GM21381 (cell line): ENCODE measurements around the gene ZNF322.
A peak's percentile ranks its signal among the peaks of the same experiment; 100 is the strongest.
"Not testable (repeated sequence)": the region's sequence is repeated elsewhere in the genome, so short reads cannot be mapped to it uniquely, and the experiment has no call there.

Experiments used
- ATAC-seq: cut with Tn5 transposase; IDR thresholded peaks from one replicate; pipeline ENCODE4 v1.9.1; 2021; ENCODE audit warnings: mild to moderate bottlenecking, moderate library complexity; ENCODE audit not compliant: unreplicated experiment

ZNF322 gene, protein sequence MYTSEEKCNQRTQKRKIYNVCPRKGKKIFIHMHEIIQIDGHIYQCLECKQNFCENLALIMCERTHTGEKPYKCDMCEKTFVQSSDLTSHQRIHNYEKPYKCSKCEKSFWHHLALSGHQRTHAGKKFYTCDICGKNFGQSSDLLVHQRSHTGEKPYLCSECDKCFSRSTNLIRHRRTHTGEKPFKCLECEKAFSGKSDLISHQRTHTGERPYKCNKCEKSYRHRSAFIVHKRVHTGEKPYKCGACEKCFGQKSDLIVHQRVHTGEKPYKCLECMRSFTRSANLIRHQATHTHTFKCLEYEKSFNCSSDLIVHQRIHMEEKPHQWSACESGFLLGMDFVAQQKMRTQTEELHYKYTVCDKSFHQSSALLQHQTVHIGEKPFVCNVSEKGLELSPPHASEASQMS

DNA sequence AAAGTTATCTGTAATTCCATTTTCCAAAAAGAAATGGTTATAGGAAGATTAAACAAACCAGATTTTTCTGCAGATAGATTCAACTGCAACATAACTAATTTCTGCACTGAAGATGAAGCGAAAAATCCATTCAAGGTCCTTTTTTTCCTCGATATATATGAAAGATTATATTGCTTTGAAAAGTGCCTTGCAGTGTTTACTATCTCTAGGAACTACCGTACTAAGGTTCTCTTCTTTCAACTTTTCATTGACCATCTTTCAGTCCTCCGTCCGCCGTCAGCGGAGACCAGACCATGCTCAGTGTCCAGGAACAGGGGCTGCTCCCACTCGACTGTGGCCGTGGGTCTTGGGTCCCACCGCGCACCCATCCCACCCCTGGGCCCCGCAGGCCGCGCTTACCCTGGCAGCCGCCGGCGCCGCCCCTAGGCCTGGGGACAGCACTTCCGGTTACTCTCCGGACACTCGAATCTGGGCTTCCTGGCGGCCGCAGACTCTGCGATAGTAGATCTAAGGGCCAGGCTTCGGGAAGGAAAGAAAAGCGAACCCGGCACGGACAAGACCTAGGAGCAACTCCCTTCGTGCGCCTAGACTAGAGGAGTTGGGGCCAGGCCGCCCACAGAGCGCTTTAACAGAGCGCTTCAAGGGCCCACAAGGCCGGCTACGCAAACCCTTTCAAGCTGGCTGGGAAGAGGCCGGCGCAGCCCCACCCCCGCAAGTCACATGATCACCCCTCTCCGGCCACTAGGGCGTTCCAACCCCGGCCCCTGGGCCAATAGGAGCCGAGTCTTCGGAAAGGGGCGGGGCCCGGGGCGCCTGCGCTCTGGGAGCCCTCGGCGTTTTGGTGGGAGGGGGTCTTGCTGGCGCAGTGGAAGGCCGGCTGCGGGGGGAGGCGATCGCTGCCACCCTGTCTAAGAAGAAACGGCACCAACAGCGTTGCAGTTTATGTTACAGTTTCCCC lies at the start of gene ZNF322:
Gene ZNF322 (minus strand): TSS at position 705 of the 958 bp plus-strand sequence. CDS start 21,193 bp downstream, outside the sequence.
- ATAC-seq: peak; percentile 97

DNA sequence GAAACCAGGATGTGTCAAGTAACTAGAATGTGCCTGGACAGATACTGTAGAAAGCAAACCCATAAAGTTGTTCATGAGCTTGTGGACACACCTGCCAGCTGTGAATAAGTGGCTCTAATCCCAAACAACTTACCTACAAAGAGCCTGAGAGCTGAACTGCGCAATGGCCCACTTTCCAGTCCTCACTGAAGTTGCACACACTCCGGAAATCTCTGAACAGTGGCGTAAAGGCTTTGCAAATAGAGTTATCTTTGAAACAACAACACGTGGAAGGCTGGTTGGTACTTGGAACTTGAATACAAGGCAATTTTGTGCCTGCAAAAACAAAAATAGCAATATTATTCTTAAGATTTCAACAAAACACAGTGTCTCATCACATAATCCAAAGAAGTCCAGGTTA lies 46.2 kb upstream of the ZNF322 start:
- not testable (repeated sequence) for ATAC-seq

DNA sequence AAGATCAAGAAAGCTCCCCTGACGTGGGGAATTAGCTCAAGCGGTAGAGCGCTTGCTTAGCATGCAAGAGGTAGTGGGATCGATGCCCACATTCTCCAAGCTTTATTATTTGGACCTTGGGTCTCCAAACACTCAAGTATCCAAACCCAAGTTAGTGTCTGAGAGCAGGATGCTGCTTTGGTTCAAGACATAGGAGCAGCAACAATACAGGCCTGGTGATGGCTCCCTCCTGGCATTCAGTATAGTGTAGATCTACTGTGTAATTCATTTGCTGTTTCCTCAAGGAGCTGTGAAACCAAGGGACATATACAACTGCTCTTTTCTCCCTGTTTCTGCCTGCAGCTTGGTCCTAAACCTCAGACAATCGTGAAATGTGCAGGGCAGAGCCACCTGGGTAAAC lies 45.8 kb upstream of the ZNF322 start:
- not testable (repeated sequence) for ATAC-seq

DNA sequence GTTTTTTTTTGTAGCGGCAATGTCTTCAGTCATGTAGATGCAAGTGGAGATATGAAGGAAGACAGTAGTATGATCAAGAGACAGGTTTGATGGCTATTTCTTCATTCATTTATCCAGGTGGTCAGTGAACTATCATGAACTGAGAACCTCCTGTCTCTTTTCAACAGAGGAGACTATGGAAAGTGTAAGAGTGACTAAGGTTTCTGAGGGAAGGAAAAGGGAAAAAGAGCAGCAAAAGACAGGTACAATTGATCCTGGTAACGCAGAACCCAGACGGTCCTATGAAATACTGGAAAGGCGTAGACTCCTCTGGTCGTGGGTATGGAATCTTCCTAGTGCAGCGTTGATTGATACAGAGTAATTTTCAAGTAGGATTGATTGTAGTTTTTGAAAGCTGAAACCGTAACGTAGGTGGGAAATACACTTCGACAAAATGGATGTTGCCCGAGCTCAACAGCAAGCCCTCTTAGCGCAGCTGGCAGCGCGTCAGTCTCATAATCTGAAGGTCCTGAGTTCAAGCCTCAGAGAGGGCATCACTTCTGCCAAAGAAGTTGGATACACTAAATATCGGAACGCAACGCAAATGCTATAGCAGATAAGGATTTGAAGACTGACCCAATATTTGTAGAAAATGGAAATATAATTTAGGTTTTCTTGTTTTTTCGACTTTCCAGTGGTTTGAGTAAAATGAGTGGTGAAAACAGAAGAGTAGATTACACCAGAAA lies 41.6 kb upstream of the ZNF322 start:
- ATAC-seq: not testable (repeated sequence)

DNA sequence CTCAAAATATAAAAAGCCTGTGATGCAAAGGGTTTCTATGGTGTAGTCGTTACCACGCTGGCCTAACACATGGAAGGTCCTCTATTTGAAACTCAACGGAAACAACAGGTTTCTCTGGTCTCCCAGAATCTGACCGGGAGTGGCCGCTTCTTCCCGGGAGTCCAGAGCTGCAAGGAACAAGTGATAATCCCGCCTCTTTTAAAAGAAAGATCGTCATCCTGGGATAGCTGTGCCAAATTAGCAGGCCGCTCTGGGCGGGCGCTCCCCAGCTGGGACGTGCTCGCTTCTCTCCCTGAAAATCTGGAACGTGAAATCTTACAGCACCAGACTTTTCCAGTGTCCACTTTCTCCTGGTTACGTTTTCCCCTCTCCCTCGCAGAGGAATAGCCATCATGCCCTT lies 38.0 kb upstream of the ZNF322 start:
- not testable (repeated sequence) for ATAC-seq

DNA sequence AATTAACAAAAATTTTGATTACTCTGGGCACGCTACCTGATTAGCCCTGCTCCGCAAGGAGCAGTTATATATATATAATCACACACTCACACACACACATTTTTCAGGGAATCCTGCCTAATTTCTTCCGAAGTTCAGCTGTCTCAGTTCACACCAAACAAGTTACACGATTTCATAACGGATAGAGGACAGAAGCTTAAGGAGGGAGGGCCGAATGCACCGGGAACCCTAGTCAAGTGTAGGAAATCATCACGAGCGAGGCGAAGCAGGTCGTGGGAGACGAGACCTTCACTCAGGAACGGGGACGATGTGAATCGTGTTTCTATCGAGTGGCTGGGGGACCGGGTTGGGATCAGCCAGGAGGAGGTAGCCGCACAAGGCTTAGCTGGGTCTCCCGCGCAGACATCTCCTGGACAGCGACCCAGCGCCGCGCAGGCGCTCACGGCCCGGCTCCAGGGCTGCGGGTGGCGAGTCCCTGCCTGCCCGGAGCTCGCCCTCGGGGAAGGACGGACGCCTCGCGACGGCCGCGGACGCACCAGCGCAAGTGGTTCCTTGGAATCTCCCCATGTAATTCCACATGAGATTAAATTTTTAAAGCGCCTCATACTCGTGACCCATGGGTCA lies 29.9 kb upstream of the ZNF322 start:
- not testable (repeated sequence) for ATAC-seq

DNA sequence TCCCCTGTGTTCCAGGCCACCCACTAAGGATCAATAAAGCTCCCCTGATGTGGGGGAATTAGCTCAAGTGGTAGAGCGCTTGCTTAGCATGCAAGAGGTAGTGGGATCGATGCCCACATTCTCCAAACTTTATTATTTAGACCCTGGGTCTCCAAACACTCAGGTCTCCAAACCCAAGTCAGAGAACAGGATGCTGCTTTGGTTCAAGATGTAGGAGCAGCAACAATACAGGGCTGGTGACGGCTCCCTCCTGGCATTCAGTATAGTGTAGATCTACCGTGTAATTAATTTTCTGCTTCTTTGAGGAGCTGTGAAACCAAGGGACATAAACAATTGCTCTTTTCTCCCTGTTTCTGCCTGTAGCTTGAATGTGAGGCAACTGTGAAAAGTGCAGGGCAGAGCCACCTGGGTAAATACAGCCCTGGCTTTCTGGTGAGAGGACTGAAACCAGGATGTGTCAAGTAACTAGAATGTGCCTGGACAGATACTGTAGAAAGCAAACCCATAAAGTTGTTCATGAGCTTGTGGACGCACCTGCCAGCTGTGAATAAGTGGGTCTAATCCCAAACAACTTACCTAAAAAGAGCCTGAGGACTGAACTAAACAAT lies 23.0 kb upstream of the ZNF322 start:
- not testable (repeated sequence) for ATAC-seq

DNA sequence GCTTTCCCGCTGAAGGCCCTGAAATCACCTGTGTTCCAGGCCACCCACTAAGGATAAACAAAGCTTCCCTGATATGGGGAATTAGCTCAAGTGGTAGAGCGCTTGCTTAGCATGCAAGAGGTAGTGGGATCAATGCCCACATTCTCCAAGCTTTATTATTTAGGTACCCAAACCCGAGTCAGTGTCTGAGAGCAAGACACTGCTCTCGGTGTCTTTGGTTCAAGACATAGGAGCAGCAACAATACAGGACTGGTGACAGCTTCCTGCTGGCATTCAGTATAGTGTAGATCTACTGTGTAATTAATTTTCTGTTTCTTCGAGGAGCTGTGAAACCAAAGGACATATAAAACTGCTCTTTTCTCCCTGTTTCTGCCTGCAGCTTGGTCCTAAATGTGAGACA lies 13.7 kb upstream of the ZNF322 start:
- ATAC-seq: not testable (repeated sequence)

DNA sequence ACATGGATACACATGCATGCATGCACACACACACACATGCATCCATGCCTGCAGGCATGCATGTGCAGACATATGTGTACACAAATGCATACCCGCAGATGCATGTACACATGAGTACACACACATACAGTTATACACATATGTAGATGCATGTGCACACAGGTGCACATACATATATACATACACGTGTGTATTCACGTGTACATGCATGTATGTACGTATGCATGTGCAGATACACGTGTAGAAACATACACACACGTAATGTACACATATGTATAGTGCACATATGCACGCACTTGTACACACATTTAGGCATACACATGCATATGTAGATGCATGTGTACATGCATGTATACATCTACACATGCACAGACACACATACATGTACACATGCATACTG lies 11.0 kb upstream of the ZNF322 start:
- ATAC-seq: not testable (repeated sequence)

DNA sequence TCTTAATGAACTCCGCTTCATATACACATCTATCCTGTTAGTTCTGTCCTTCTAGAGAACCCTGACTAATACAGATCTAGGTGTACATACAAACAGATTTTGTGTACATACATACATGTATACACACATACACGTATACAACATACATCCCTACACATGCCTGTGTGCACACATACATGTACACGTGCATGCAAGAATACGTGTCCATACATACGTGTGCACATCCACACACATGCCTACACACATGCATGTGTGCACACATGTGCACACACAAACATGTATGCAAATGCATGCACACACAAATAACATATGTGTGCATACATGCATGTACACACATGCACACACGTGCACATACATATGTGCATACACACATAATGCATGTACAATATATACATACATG lies 10.5 kb upstream of the ZNF322 start:
- not testable (repeated sequence) for ATAC-seq

DNA sequence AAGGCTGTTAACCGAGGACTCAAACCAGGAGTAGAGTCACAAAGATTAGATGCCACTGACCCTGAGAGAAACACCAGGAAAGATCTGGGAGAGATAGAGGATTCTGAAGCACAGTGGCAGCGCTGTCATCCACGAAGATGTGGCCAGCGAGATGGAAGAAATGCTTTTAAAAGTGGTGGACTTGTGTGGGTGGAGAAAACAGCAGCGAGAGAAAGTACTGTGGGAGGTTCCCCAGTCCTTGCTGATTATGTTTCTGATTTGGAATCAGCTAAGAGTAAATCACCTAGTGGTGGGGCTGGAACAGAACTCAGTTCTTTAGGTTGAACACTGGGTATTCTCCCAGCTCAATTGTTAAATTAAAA lies 435 bp upstream of the ZNF322 start:
- peak; percentile 15 for ATAC-seq

DNA sequence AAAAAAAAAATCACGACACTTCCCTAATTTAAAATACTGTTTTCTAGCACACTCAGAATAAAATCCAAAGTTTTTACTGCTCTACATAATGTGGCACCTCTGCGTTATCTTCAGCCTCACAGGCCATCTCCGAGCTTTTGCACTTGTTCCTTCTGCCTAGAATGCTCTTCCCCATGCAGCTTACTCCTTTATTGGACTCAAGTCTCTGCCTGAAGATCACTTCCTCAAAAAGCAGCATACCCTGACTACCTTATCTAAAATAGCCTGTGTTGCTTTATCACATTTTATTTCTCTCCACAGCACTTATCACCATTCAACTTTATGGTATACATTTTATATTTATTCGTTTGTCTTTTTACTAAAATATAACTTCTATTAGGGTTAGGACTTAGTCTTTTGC lies 2.3 kb downstream of the ZNF322 start:
- ATAC-seq: no peak

DNA sequence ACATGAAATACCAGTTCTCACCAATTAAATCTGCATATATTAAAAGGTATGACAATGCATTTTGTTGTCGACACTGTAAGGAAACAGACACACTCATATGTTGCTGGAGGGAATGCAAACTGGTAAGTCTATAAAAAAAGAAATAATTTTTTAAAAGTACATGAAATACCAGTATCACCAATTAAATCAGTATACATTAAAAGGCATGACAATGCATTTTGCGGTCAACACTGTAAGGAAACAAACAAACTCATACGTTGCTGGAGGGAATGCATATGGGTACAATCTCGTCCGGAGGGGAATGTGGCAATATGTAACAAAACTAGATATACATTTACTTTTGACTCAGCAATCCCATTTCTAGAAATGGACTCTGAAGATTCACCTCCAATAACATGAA lies 6.5 kb downstream of the ZNF322 start:
- ATAC-seq: no peak

DNA sequence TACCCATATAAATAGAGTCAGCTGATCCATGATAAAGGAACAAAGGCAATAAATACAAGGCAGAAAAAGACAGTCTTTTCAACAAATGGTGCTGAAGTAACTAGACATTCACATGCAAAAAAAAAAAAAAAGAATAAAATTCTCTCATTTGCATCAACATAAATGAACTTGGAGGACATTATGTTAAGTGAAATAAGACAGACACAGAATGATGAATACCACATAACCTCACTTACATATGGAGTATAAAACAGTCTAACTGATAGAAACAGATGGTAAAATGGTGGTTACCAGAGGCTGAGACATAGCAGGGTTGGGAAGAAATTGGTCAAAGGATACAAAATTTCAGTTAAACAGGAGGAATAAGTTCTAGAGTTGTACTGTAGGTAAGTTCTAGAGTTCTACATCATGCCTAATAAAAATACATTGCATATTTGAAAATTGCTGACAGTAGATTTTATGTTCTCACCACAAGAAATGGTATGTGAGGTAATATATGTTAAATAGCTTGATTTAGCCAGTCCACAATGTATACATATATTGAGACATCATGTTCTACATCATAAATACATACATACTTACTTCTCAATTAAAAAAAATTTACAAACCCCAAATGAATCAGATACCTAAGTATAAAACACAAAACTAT lies 8.3 kb downstream of the ZNF322 start:
- no peak for ATAC-seq

DNA sequence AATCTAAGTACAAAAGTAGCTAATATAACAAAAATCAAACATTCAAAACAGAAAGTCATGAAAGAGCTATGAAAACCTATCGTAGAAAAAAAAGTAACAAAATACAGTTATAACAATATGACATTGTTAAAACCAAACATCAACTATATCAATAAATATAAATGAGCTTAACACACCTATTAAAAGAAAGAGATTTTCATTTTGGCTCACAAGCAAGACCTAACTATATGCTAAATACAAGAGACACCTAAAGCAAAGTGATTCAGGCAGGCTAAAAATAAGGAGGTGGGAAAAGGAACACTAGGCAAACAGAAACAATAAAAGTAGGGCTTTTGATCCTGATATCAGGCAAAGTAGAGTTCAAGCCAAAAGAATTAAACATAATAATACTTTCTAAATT lies 13.5 kb downstream of the ZNF322 start:
- ATAC-seq: no peak

DNA sequence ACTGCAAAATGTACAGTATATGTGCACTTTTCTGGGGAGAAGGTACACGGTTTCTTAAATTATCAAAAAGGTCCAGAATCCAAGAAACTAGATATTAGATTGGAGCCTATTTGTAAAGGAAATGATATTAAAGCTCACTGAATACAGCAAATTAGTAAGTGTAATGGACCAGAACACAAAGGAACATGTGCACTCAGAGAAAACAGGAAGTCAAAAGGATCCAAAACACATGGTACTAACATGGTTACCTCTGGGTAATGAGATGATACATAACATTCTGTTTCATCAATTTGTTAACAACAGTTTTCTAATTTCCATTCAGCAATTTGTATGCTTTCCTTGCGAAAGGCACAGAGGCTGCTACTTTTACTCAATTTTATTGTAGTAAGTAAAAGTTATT lies 18.7 kb downstream of the ZNF322 start:
- no peak for ATAC-seq

DNA sequence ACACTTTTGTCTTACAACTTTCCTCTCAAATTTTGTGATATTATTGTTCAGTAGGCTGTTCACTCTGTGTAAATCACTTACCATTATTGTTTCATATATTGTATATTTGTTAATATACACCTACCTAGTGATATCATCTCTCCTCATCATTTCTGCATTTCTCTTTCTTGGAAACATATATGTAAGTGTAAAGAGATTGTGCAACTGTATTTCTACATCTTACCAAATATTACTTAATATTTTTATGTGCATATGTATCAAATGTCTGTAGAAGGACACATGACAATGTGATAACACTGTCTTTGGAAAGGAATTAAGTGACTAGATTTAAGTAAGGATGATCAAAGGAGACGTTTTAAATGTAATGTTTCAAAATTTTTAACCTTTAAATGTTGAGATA lies 30.2 kb downstream of the ZNF322 start:
- no peak for ATAC-seq

DNA sequence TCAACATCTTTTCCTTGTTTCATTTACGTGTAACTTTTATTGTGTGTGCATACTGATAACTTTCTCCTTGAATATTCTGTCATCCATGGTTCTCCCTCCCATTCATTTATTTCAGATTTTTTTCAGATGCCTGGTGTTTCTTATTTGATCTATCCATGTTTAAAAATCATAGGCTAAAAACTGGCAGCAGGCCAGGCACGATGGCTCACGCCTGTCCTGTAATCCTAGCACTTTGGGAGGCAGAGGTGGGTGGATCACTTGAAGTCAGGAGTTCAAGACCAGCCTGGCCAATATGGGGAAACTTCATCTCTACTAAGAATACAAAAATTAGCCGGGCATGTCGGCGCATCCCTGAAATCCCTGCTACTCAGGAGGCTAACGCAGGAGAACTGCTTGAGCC lies 31.7 kb downstream of the ZNF322 start:
- ATAC-seq: no peak

DNA sequence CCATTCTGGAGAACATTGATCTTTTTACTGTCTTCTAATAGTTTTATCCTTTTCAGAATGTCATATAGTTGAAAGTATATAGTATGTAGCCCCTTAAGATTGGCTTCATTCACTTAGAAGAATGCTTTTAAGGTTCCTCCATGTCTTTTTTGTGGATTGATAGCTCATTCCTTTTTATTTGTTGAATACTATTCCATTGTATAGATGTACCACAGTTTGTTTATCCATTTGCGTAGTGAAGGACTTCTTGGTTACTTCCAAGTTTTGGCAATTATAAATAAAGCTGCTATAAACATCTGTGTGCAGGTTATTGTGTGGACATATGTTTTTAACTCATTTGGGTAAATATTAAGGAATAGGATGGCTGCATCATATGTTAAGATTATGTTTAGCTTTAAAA lies 35.0 kb downstream of the ZNF322 start:
- no peak for ATAC-seq

DNA sequence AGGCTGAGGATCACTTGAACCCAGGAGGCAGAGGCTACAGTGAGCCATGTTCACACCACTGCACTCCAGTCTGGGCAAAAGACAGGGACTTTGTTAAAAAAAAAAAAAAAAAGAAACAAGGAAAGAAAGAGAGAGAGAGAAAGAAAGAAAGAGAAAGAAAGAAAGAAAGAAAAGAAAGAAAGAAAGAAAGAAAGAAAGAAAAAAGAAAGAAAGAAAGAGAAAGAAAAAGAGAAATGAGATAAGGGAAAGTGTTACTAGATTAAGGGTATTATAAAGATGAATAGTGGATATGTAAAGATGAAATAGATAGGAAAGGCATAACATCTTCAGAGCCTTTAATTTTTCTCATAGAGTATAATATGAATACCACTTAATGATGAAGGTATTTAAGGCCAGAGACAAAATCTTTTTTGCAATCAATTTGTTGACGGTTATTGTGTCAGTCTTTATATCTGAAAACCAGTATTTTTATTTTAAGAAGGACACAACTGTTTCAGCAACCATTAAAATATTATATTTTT lies 36.1 kb downstream of the ZNF322 start:
- no peak for ATAC-seq
